Stimulated activated naive CD8-positive, alpha-beta T cell treated with anti-CD3 and anti-CD28 coated beads, Interleukin-15, Interleukin-2, amounts not matched to agents 100 ng/mL and 50 ng/mL, for 24 hours (primary cell): ENCODE results near the gene ZBTB46.
"Not testable (repeated sequence)": the region's sequence is repeated elsewhere in the genome, so short reads cannot be mapped to it uniquely, and the experiment has no call there.

Experiments
- H3K27ac Mint-ChIP-seq: one replicate; pipeline ENCODE4 v1.8.0; 2021; ENCODE audit warnings: mild to moderate bottlenecking, mixed read lengths
- H3K27me3 Mint-ChIP-seq: one replicate; pipeline ENCODE4 v1.8.0; 2021; ENCODE audit warnings: mixed read lengths
- H3K36me3 Mint-ChIP-seq: one replicate; pipeline ENCODE4 v1.8.0; 2021; ENCODE audit warnings: low read depth, mixed read lengths
- H3K4me1 Mint-ChIP-seq: one replicate; pipeline ENCODE4 v1.8.0; 2021; ENCODE audit warnings: low read depth, mixed read lengths
- H3K4me3 Mint-ChIP-seq: one replicate; pipeline ENCODE4 v1.8.0; 2021; ENCODE audit warnings: mild to moderate bottlenecking, mixed read lengths
- H3K9me3 Mint-ChIP-seq: one replicate; pipeline ENCODE4 v1.8.0; 2021; ENCODE audit warnings: mixed read lengths

ZBTB46 gene

DNA sequence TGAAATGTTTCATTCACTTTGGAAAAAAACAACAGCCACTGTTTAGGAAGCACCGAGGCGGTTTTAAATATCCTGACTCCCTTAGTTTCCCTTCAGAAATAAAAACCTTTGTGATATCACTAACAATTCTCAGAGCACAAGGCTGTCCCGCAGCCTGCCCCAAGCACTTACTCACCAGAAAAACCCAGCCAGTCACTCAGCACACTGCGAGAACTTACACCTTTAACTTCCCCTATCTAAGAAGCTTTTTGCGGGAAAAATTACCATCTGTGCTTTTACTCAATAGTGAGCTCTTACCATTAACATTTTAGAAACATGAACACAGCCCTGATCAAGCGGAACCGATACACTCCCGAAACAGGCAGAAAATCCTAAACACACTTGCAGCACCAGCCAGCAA is 9.3 kb downstream of the ZBTB46 start:
- no peaks in the 10 kb centered on the region for H3K36me3 Mint-ChIP-seq
- no peak overlapping the region for H3K27ac Mint-ChIP-seq
- H3K9me3 Mint-ChIP-seq = no peaks in the 10 kb centered on the region
- no peak overlapping the region for H3K4me3 Mint-ChIP-seq
- H3K27me3 Mint-ChIP-seq = peaks cover 9% of the 10 kb centered on the region
- H3K4me1 Mint-ChIP-seq = peaks cover 8% of the 10 kb centered on the region

GRCh38 chr20:63819224-63819921 is 11.7 kb downstream of the ZBTB46 start:
- Mint-ChIP-seq H3K27me3 (no peaks in the 10 kb centered on the region), H3K4me3 (peak overlapping the region; percentile 33), H3K27ac (no peak overlapping the region), H3K9me3 (no peaks in the 10 kb centered on the region), H3K36me3 (no peaks in the 10 kb centered on the region), H3K4me1 (no peaks in the 10 kb centered on the region)

- Mint-ChIP-seq H3K36me3 (no peaks in the 10 kb centered on the region), H3K9me3 (no peaks in the 10 kb centered on the region), H3K4me3 (no peak overlapping the region), H3K27me3 (no peaks in the 10 kb centered on the region), H3K4me1 (no peaks in the 10 kb centered on the region), H3K27ac (no peak overlapping the region)
Observed at GRCh38 chr20:63815615-63816253, 15.3 kb downstream of the ZBTB46 start.

DNA sequence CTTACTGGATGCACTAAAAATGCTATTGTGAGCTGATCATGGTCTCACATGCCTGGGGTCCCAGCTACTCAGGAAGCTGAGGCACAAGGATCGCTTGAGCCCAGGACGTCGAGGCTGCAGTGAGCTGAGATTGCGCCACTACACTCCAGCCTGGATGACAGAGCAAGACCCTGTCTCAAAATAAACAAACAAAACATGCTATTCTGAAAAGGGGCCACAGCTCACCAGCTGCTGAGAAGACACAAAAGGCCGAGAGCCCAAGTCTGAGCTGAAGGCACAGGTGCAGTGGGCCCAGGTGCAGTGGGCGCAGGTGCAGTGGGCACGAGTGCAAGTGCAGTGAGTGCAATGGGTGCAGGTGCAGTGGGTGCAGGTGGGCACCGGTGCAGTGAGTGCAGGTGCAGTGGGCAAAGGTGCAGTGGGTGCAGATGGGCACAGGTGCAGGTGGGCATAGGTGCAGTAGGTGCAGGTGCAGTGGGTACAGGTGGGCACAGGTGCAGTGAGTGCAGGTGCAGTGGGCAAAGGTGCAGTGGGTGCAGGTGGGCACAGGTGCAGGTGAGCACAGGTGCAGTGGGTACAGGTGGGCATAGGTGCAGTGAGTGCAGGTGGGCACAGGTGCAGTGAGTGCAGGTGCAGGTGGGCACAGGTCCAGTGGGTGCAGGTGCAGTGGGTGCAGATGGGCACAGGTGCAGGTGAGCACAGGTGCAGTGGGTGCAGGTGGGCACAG is 16.0 kb downstream of the ZBTB46 start:
- Mint-ChIP-seq H3K36me3 (no peaks in the 10 kb centered on the region), H3K27ac (no peak overlapping the region)

DNA sequence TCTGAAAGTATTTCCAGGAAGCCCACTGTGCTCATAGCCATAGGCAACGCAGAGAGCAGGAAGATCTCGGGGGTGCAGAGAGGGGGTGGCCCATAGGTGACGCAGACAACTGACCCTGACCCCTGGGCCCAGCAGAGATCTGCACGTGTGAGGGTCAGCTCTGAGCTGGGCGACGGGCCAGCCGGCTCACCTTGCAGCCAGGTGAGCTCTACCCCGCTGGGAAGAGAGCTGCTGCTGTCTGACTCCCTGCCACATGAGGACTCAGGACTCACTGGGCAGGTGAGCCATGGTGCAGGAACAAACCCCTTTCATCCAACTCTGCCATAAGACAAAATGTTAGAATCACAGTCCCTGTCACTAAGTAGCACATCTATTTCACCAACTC is 19.6 kb downstream of the ZBTB46 start:
- H3K27ac Mint-ChIP-seq = no peak overlapping the region
- no peaks in the 10 kb centered on the region for H3K36me3 Mint-ChIP-seq
- H3K9me3 Mint-ChIP-seq = no peaks in the 10 kb centered on the region
- no peak overlapping the region for H3K4me3 Mint-ChIP-seq
- H3K4me1 Mint-ChIP-seq = no peaks in the 10 kb centered on the region
- H3K27me3 Mint-ChIP-seq = no peaks in the 10 kb centered on the region

More for the DNA sequence above, 16.0 kb downstream of the ZBTB46 start:
- Mint-ChIP-seq H3K4me3 (no peak overlapping the region), H3K27me3 (no peaks in the 10 kb centered on the region), H3K9me3 (no peaks in the 10 kb centered on the region), H3K4me1 (no peaks in the 10 kb centered on the region)

DNA sequence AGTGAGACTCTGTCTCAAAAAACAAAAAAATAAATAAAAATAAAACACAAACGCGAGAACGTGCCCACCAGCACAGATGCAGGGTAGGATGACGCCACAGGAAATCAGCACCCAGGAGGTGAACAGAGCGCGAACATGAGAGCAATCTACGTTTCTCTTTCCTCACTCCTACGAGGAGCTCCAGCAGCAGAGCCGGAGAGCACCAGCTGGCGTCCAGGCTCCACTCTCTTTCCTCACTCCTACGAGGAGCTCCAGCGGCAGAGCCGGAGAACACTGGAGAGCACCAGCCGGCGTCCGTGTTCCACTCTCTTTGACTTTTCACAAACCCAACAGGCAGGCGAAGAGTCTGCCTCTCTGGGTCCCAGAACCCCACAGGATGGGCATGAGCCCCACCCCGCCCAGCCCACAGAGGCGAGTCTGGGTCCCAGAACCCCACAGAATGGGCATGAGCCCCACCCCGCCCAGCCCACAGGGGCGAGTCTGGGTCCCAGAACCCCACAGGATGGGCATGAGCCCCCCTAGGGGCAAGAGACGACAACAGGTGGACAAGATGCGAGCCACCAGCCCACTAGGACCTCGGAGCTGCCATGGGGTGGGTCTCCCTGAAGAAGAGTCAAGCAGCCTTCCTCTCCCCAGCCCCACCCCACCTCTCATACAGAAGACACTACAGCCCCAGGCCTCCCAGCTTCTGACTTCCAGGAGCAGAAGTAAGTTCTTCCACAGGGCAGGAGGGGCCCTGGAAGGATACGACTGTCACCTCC is 20.2 kb downstream of the ZBTB46 start:
- Mint-ChIP-seq H3K4me1 (no peaks in the 10 kb centered on the region), H3K9me3 (no peaks in the 10 kb centered on the region), H3K36me3 (no peaks in the 10 kb centered on the region), H3K4me3 (no peak overlapping the region), H3K27ac (no peak overlapping the region), H3K27me3 (no peaks in the 10 kb centered on the region)

GRCh38 chr20:63809856-63810255 is 21.2 kb downstream of the ZBTB46 start:
- Mint-ChIP-seq H3K4me1 (no peaks in the 10 kb centered on the region), H3K9me3 (no peaks in the 10 kb centered on the region), H3K27ac (no peak overlapping the region), H3K4me3 (no peak overlapping the region), H3K27me3 (no peaks in the 10 kb centered on the region), H3K36me3 (no peaks in the 10 kb centered on the region)

- Mint-ChIP-seq H3K27me3 (no peaks in the 10 kb centered on the region), H3K27ac (no peak overlapping the region)
Observed at GRCh38 chr20:63808964-63809674, 21.9 kb downstream of the ZBTB46 start.

GRCh38 chr20:63808145-63808724 is 22.8 kb downstream of the ZBTB46 start:
- Mint-ChIP-seq H3K27ac (no peak overlapping the region), H3K27me3 (peaks cover 4% of the 10 kb centered on the region), H3K36me3 (no peaks in the 10 kb centered on the region), H3K4me3 (no peak overlapping the region), H3K4me1 (peaks cover 8% of the 10 kb centered on the region), H3K9me3 (no peaks in the 10 kb centered on the region)

More at GRCh38 chr20:63808964-63809674, 21.9 kb downstream of the ZBTB46 start:
- Mint-ChIP-seq H3K9me3 (no peaks in the 10 kb centered on the region), H3K36me3 (no peaks in the 10 kb centered on the region), H3K4me1 (peaks cover 1% of the 10 kb centered on the region), H3K4me3 (no peak overlapping the region)

DNA sequence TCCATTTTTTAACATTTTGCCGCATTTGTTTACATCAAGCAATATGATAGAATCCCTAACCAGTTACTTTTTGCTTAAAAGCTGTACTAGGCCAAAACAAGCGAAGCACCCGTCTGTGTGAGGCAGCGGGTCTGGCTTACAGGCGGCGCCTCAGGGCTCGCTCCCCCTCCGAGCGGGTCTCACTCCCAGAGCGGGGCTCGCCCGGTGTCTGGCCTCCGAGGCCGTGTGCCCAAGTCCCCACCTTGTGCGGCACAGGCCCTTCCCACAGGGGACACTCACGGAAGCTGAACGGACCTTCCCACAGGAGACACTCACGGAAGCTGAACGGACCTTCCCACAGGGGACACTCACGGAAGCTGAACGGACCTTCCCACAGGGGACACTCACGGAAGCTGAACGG is 23.4 kb downstream of the ZBTB46 start:
- no peak overlapping the region for H3K4me3 Mint-ChIP-seq
- H3K27me3 Mint-ChIP-seq = peaks cover 4% of the 10 kb centered on the region
- no peaks in the 10 kb centered on the region for H3K36me3 Mint-ChIP-seq
- H3K27ac Mint-ChIP-seq = no peak overlapping the region
- peaks cover 8% of the 10 kb centered on the region for H3K4me1 Mint-ChIP-seq
- no peaks in the 10 kb centered on the region for H3K9me3 Mint-ChIP-seq

GRCh38 chr20:63804308-63804636 is 26.8 kb downstream of the ZBTB46 start:
- H3K4me1 Mint-ChIP-seq = peaks cover 8% of the 10 kb centered on the region

DNA sequence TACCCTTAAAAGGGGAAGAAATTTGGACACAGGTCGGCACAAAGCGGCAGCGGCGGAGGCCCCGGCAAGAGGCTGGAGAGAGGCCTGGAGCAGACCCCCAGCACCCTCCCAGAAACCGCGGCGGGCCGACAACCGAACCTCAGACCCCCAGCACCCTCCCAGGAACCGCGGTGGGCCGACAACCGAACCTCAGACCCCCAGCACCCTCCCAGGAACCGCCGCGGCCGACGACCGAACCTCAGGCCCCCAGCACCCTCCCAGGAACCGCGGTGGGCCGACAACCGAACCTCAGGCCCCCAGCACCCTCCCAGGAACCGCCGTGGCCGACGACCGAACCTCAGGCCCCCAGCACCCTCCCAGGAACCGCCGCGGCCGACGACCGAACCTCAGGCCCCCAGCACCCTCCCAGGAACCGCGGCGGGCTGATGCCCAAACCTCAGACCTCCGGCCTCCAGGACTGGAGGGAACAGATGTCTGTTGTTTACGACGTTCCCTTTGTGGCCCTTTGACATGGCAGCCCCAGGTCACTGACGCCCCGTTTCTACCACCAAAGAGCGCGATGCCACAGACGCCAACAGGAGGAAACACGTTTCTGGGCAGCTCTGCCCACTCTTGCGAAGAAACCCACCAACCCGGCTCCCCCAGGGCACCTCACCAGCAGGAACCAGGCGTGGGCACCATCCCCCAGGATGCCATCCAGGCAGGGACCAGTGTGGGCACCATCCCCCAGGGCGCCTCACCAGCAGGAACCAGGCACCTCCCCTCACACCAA is 28.4 kb downstream of the ZBTB46 start:
- Mint-ChIP-seq H3K27ac (no peak overlapping the region), H3K4me3 (no peak overlapping the region), H3K9me3 (no peaks in the 10 kb centered on the region), H3K4me1 (peaks cover 8% of the 10 kb centered on the region), H3K27me3 (peaks cover 4% of the 10 kb centered on the region), H3K36me3 (no peaks in the 10 kb centered on the region)

More at GRCh38 chr20:63804308-63804636, 26.8 kb downstream of the ZBTB46 start:
- Mint-ChIP-seq H3K27me3 (peaks cover 4% of the 10 kb centered on the region), H3K9me3 (no peaks in the 10 kb centered on the region), H3K36me3 (no peaks in the 10 kb centered on the region), H3K4me3 (no peak overlapping the region), H3K27ac (no peak overlapping the region)

DNA sequence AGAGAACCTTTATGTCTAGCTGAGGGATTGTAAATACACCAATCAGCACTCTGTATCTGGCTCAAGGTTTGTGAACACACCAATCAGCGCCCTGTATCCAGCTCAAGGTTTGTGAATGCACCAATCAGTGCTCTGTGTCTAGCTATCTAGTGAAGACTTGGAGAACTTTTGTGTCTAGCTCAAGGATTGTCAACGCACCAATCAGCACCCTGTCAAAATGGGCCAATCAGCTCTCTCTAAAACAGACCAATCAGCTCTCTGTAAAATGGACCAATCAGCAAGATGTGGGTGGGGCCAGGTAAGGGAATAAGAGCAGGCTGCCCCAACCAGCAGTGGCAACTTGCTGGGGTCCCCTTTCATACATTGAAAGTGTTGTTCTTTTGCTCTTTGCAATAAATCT is 29.9 kb downstream of the ZBTB46 start:
- not testable (repeated sequence) for H3K9me3 Mint-ChIP-seq, H3K27me3 Mint-ChIP-seq, H3K4me1 Mint-ChIP-seq, H3K27ac Mint-ChIP-seq, H3K36me3 Mint-ChIP-seq, H3K4me3 Mint-ChIP-seq

DNA sequence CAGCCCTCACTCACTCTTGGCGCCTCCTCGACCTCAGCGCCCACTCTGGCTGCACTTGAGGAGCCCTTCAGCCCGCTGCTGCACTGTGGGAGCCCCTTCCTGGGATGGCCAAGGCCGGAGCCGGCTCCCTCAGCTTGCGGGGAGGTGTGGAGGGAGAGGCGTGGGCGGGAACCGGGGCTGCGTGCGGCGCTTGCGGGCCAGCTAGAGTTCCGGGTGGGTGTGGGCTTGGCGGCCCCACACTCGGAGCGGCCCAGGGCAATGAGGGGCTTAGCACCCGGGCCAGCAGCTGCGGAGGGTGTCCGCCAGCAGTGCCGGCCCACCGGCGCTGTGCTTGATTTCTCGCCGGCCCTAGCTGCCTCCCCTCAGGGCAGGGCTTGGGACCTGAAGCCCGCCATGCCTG is 30.7 kb downstream of the ZBTB46 start:
- not testable (repeated sequence) for H3K27ac Mint-ChIP-seq, H3K27me3 Mint-ChIP-seq, H3K4me3 Mint-ChIP-seq, H3K9me3 Mint-ChIP-seq, H3K36me3 Mint-ChIP-seq, H3K4me1 Mint-ChIP-seq
